HL-60 (cell line): ENCODE measurements around the gene PXDC1.

ENCODE experiments used
- GABPA ChIP-seq: IDR thresholded peaks from 2 replicates; pipeline ENCODE4 v1.6.1; 2012; ENCODE audit warnings: low read depth
- POLR2AphosphoS5 ChIP-seq: IDR thresholded peaks from 2 replicates; pipeline ENCODE4 v1.6.1; 2012; ENCODE audit warnings: low read depth
- SPI1 ChIP-seq: IDR thresholded peaks from 2 replicates; pipeline ENCODE4 v1.6.1; 2012; ENCODE audit warnings: low read depth, mild to moderate bottlenecking, borderline replicate concordance
- TF ChIP-seq, protein P1 (sequence below): IDR thresholded peaks from 2 replicates; pipeline ENCODE4 v1.6.1; 2012; ENCODE audit warnings: low read depth; ENCODE audit not compliant: insufficient replicate concordance
- TF ChIP-seq, protein P2 (sequence below): IDR thresholded peaks from one replicate; pipeline ENCODE4 v1.5.1; 2011; ENCODE audit warnings: low read length, control low read depth, inconsistent platforms; ENCODE audit not compliant: insufficient read depth

DNA sequence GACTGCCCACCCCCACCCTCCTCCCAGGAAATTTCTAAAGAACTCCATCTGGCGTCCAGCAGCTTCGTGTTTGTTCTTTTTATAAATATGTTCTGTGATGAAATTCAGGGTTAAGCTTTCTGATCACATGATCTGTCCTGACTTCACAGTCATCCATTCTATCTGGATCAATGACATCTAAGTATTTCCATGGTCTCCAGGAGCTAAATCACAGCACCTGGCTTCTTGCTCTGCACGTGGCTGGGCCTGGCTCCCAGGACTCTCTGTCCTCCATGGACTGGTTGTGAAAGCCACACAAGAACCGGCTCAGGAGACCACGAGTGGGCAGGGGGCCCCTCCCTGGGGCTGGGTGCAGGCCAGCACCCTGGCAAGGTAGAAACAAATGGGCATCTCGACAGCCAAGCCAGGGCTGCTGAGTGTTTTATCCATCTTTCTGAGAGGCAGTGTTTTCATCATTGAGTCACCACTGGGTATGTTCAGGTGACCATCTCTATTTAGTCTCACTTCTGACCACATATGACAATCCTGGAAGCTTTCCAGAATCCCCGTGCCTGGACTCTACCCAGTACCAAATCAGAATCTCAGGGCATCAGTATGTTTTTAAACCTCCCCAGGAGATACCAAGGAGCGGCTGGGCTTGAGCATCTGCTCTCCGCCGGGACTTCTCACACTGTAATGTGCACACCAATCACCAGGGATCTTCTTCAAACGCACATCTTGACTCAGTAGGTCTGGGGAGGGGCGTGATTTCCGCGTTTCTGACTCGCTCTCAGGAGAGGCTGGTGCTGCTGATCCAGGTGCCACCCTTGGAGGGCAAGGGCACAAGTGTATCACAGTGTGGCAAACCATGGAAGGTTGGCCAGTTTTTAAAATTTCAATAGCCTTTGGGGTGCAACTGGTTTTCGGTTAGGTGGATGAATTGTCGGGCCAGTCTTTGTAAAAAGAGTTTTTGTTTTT lies 31.6 kb upstream of the PXDC1 start:
- TF ChIP-seq, protein P1, sequence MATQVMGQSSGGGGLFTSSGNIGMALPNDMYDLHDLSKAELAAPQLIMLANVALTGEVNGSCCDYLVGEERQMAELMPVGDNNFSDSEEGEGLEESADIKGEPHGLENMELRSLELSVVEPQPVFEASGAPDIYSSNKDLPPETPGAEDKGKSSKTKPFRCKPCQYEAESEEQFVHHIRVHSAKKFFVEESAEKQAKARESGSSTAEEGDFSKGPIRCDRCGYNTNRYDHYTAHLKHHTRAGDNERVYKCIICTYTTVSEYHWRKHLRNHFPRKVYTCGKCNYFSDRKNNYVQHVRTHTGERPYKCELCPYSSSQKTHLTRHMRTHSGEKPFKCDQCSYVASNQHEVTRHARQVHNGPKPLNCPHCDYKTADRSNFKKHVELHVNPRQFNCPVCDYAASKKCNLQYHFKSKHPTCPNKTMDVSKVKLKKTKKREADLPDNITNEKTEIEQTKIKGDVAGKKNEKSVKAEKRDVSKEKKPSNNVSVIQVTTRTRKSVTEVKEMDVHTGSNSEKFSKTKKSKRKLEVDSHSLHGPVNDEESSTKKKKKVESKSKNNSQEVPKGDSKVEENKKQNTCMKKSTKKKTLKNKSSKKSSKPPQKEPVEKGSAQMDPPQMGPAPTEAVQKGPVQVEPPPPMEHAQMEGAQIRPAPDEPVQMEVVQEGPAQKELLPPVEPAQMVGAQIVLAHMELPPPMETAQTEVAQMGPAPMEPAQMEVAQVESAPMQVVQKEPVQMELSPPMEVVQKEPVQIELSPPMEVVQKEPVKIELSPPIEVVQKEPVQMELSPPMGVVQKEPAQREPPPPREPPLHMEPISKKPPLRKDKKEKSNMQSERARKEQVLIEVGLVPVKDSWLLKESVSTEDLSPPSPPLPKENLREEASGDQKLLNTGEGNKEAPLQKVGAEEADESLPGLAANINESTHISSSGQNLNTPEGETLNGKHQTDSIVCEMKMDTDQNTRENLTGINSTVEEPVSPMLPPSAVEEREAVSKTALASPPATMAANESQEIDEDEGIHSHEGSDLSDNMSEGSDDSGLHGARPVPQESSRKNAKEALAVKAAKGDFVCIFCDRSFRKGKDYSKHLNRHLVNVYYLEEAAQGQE: no peak
- TF ChIP-seq, protein P2, sequence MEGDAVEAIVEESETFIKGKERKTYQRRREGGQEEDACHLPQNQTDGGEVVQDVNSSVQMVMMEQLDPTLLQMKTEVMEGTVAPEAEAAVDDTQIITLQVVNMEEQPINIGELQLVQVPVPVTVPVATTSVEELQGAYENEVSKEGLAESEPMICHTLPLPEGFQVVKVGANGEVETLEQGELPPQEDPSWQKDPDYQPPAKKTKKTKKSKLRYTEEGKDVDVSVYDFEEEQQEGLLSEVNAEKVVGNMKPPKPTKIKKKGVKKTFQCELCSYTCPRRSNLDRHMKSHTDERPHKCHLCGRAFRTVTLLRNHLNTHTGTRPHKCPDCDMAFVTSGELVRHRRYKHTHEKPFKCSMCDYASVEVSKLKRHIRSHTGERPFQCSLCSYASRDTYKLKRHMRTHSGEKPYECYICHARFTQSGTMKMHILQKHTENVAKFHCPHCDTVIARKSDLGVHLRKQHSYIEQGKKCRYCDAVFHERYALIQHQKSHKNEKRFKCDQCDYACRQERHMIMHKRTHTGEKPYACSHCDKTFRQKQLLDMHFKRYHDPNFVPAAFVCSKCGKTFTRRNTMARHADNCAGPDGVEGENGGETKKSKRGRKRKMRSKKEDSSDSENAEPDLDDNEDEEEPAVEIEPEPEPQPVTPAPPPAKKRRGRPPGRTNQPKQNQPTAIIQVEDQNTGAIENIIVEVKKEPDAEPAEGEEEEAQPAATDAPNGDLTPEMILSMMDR: no peak
- TF ChIP-seq GABPA (no peak), SPI1 (no peak), POLR2AphosphoS5 (no peak)
